ENCODE data around the gene PRPH. TPM values are rescaled to one million over a fixed set of nuclear protein-coding genes. Genes with fewer than 3 reads are reported as not detected.
"Not testable (repeated sequence)": the region's sequence is repeated elsewhere in the genome, so short reads cannot be mapped to it uniquely, and the experiment has no call there.

The PRPH gene
- total RNA-seq, 2 experiments from 2014 or later = not detected

- H3K4me1 ChIP-seq (ENCODE audit: insufficient read depth, low read length, poor library complexity, severe bottlenecking) = no peaks in the 10 kb centered on the region
- POLR2A ChIA-PET = no interaction called here
- no peak for DNase-seq (ENCODE audit: low spot score)
- no peak overlapping the region for H3K4me3 ChIP-seq (ENCODE audit: low read depth, low read length, poor library complexity, severe bottlenecking)
- no peaks in the 10 kb centered on the region for H4K20me1 ChIP-seq (ENCODE audit: insufficient read depth, low read length)
- H3K27ac ChIP-seq (ENCODE audit: low read depth, low read length, poor library complexity, severe bottlenecking) = no peak overlapping the region
- CTCF ChIA-PET (ENCODE audit: unreplicated experiment) = no interaction called here
- no peak for TF ChIP-seq EZH2phosphoT487 (IDR thresholded peaks at IDR 0.05; ENCODE audit: borderline replicate concordance, low read depth, low read length)
- TF ChIP-seq, protein P1, sequence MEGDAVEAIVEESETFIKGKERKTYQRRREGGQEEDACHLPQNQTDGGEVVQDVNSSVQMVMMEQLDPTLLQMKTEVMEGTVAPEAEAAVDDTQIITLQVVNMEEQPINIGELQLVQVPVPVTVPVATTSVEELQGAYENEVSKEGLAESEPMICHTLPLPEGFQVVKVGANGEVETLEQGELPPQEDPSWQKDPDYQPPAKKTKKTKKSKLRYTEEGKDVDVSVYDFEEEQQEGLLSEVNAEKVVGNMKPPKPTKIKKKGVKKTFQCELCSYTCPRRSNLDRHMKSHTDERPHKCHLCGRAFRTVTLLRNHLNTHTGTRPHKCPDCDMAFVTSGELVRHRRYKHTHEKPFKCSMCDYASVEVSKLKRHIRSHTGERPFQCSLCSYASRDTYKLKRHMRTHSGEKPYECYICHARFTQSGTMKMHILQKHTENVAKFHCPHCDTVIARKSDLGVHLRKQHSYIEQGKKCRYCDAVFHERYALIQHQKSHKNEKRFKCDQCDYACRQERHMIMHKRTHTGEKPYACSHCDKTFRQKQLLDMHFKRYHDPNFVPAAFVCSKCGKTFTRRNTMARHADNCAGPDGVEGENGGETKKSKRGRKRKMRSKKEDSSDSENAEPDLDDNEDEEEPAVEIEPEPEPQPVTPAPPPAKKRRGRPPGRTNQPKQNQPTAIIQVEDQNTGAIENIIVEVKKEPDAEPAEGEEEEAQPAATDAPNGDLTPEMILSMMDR (conservative IDR thresholded peaks at IDR 0.05; ENCODE audit: low read length) = no peak
- intact Hi-C loops (cut with micrococcal nuclease; ENCODE audit: unreplicated experiment) = no loop called here
- H3K9me3 ChIP-seq (ENCODE audit: low read length) = no peaks in the 10 kb centered on the region
- BruUV-seq (replicated peaks) = no TSS peak
- H2AFZ ChIP-seq (ENCODE audit: low read length) = no peak overlapping the region
- no peak overlapping the region for H3K4me2 ChIP-seq (ENCODE audit: low read length)
- no peaks in the 10 kb centered on the region for H3K9me2 ChIP-seq (ENCODE audit: insufficient read depth, low read length)
- peaks cover 21% of the 10 kb centered on the region for H3K36me3 ChIP-seq (ENCODE audit: insufficient read depth, low read length)
- H3K79me2 ChIP-seq (ENCODE audit: insufficient read depth, low read depth, low read length) = no peaks in the 10 kb centered on the region
These were observed 18.4 kb upstream of the PRPH start for GRCh38 chr12:49276304-49277290.

DNA sequence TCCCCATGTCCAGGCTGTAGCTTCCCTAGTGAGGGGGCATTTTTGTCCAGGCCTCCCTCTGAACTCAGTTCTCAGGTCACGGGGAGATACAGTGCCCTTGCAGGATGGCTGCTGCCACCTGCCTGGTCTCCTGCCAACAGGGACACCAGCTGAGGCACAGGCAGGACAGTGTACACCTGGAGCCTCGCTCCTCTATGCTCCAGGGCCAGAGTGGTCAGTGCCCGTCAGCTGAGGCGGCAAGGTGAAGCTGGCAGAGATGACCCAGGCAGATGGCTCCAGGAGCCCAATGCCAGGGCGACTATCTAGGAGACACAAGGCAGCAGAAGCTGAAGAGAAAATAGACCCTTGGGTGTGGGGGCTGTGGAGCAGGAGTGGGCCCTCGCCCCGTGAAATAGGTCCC, 17.5 kb upstream of the PRPH start:
- no peaks in the 10 kb centered on the region for H3K9me2 ChIP-seq (ENCODE audit: insufficient read depth, low read length)
- no TSS peak for BruUV-seq (replicated peaks)
- no peaks in the 10 kb centered on the region for H3K79me2 ChIP-seq (ENCODE audit: insufficient read depth, low read depth, low read length)
- no peak for TF ChIP-seq EZH2phosphoT487 (IDR thresholded peaks at IDR 0.05; ENCODE audit: borderline replicate concordance, low read depth, low read length)
- TF ChIP-seq, protein P1 (conservative IDR thresholded peaks at IDR 0.05; ENCODE audit: low read length) = no peak
- no peak for DNase-seq (ENCODE audit: low spot score)
- no peak overlapping the region for H3K4me3 ChIP-seq (ENCODE audit: low read depth, low read length, poor library complexity, severe bottlenecking)
- H4K20me1 ChIP-seq (ENCODE audit: insufficient read depth, low read length) = no peaks in the 10 kb centered on the region
- H2AFZ ChIP-seq (ENCODE audit: low read length) = no peak overlapping the region
- intact Hi-C loops (cut with micrococcal nuclease; ENCODE audit: unreplicated experiment) = no loop called here
- H3K27ac ChIP-seq (ENCODE audit: low read depth, low read length, poor library complexity, severe bottlenecking) = no peak overlapping the region
- no peaks in the 10 kb centered on the region for H3K4me1 ChIP-seq (ENCODE audit: insufficient read depth, low read length, poor library complexity, severe bottlenecking)
- peaks cover 16% of the 10 kb centered on the region for H3K36me3 ChIP-seq (ENCODE audit: insufficient read depth, low read length)
- no peak overlapping the region for H3K4me2 ChIP-seq (ENCODE audit: low read length)
- ChIA-PET CTCF (ENCODE audit: unreplicated experiment) (no interaction called here), POLR2A (no interaction called here)
- H3K9me3 ChIP-seq (ENCODE audit: low read length) = no peaks in the 10 kb centered on the region

DNA sequence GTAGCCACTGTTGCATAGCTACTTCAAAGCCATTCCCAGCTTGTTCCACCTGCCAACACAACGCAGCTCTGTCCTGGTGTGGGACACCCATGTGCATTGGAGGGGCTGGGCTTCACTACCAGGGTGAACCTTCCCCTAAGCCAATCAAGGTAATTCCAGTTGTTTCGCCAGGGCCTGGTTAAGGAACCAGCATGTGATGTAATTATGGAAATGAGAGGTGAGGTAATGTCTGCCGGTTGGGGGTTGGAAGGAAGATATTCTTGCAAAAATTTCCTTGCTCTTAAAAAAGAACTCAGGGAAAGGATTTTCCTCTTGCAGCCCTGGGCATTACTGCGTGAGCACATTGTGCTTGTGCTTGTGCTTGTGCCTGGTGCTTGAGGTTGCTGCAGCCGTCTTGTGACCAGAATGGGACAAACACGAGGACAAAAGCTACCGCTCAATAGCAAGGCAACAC, 15.2 kb upstream of the PRPH start:
- TF ChIP-seq, protein P1 (conservative IDR thresholded peaks at IDR 0.05; ENCODE audit: low read length) = no peak
- no peak for TF ChIP-seq EZH2phosphoT487 (IDR thresholded peaks at IDR 0.05; ENCODE audit: borderline replicate concordance, low read depth, low read length)
- Histone ChIP-seq H4K20me1 (ENCODE audit: insufficient read depth, low read length) (no peaks in the 10 kb centered on the region), H3K79me2 (ENCODE audit: insufficient read depth, low read depth, low read length) (no peaks in the 10 kb centered on the region), H3K36me3 (ENCODE audit: insufficient read depth, low read length) (no peaks in the 10 kb centered on the region), H2AFZ (ENCODE audit: low read length) (no peak overlapping the region), H3K4me2 (ENCODE audit: low read length) (no peak overlapping the region), H3K4me1 (ENCODE audit: insufficient read depth, low read length, poor library complexity, severe bottlenecking) (no peaks in the 10 kb centered on the region), H3K9me3 (ENCODE audit: low read length) (no peaks in the 10 kb centered on the region), H3K27ac (ENCODE audit: low read depth, low read length, poor library complexity, severe bottlenecking) (no peak overlapping the region), H3K9me2 (ENCODE audit: insufficient read depth, low read length) (no peaks in the 10 kb centered on the region), H3K4me3 (ENCODE audit: low read depth, low read length, poor library complexity, severe bottlenecking) (no peak overlapping the region)
- ChIA-PET POLR2A (interaction anchor here (0.5 to 1.0 kb wide), 4 partner anchors 15 to 326 kb away, joined by 3 to 8 read pairs (median 4); partner anchors contain the start of genes FAM186B and PRPH), CTCF (ENCODE audit: unreplicated experiment) (no interaction called here)
- intact Hi-C loops (cut with micrococcal nuclease; ENCODE audit: unreplicated experiment) = no loop called here
- DNase-seq (ENCODE audit: low spot score) = no peak
- BruUV-seq (replicated peaks) = no TSS peak

GRCh38 chr12:49280545-49280944, 14.4 kb upstream of the PRPH start:
- CTCF ChIA-PET (ENCODE audit: unreplicated experiment); BruUV-seq (replicated peaks); H3K79me2 ChIP-seq (ENCODE audit: insufficient read depth, low read depth, low read length); H3K27ac ChIP-seq (ENCODE audit: low read depth, low read length, poor library complexity, severe bottlenecking); H3K36me3 ChIP-seq (ENCODE audit: insufficient read depth, low read length); H4K20me1 ChIP-seq (ENCODE audit: insufficient read depth, low read length); H3K4me3 ChIP-seq (ENCODE audit: low read depth, low read length, poor library complexity, severe bottlenecking); H3K4me1 ChIP-seq (ENCODE audit: insufficient read depth, low read length, poor library complexity, severe bottlenecking); H3K9me2 ChIP-seq (ENCODE audit: insufficient read depth, low read length); H3K4me2 ChIP-seq (ENCODE audit: low read length); H3K9me3 ChIP-seq (ENCODE audit: low read length); intact Hi-C loops (cut with micrococcal nuclease; ENCODE audit: unreplicated experiment); H2AFZ ChIP-seq (ENCODE audit: low read length); DNase-seq (ENCODE audit: low spot score): not testable (repeated sequence)
- POLR2A ChIA-PET = interaction anchor here (0.5 to 0.6 kb wide), 2 partner anchors 32 to 65 kb away, joined by 3 to 8 read pairs; no protein-coding TSS in a partner anchor

All from OCI-LY7 (cell line).